Activated CD4-positive, alpha-beta memory T cell treated with anti-CD3 and anti-CD28 coated beads for 36 hours (primary cell): ENCODE results near the gene METAP1D. TPM values are rescaled to one million over a fixed set of nuclear protein-coding genes. Genes with fewer than 3 reads are reported as not detected.

ENCODE experiments used
- CTCF ChIA-PET: fragments of 350-600 bp; sonication (Branson Sonifier 250); formaldehyde crosslinking; loops from one replicate; lab custom pipeline; 2021; ENCODE audit warnings: antibody characterized with exemption, inconsistent platforms; lab: Charles Lee
- POLR2A ChIA-PET: fragments of 350-600 bp; sonication (Branson Sonifier 250); formaldehyde crosslinking; loops from one replicate; lab custom pipeline; 2021; ENCODE audit warnings: antibody characterized with exemption; lab: Charles Lee
- DNase-seq: peaks from one replicate; pipeline ENCODE4 v3.0.0-alpha.2; 2020
- H3K27ac Mint-ChIP-seq: one replicate; pipeline ENCODE4 v1.8.0; 2021; ENCODE audit warnings: mixed read lengths
- H3K27me3 Mint-ChIP-seq: one replicate; pipeline ENCODE4 v1.8.0; 2021; ENCODE audit warnings: mixed read lengths
- H3K36me3 Mint-ChIP-seq: one replicate; pipeline ENCODE4 v1.8.0; 2021; ENCODE audit warnings: mixed read lengths
- H3K4me1 Mint-ChIP-seq: one replicate; pipeline ENCODE4 v1.8.0; 2021; ENCODE audit warnings: low read depth, mixed read lengths
- H3K4me3 Mint-ChIP-seq: one replicate; pipeline ENCODE4 v1.8.0; 2021; ENCODE audit warnings: mild to moderate bottlenecking, mixed read lengths
- H3K9me3 Mint-ChIP-seq: one replicate; pipeline ENCODE4 v1.8.0; 2021; ENCODE audit warnings: mixed read lengths
- intact Hi-C: fragments of 100-400 bp; cut with micrococcal nuclease; formaldehyde crosslinking; loops from one replicate; pipeline ENCODE4 v1.15.1; 2023
- total RNA-seq, 2 experiments: library from RNA; stranded (reverse); gene quantifications; one replicate each; pipeline ENCODE4 v1.2.3, GENCODE V29; 2021

Gene METAP1D
- total RNA-seq: 1 to 10 TPM; 3.4 to 3.9 TPM

DNA sequence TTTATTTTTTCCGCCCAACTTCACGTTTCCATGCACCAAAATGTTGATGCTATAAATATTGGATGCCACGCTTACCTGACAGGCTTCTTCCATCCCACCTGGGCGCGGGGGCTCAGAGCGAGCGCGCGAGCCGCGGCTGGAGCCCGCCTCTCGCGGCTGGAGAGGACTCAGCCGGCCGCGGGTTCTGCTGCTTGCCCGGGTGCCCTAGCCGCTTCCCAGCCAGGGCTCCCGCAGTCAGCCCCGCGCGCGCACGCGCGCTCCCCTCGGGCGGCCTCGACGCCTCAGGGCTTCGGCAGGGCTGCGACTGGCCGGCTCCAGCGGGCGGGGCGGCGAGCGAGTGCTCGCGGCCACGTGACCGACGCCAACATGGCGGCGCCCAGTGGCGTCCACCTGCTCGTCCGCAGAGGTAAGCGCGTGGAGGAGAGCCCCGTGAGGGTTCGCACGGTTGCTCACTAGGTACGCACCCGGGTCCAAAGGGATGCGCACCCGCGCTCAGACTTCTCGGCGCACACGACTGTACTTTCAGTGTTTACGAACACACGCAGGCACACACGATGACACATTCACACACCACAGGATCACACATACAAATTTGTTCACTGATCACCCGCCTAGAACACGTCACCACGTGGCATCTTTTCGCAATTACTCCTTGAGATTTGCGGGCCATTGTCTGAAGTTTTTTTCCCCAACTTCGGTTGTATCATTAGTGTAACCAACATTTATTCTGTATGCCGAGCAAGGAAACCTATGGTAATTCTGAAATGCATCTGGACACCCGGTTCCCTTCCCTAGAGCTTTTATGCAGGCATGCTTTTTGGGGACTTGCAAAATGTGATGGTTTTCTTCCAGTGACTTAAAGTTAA, at the start of gene METAP1D:
Gene METAP1D (plus strand): TSS at position 350 of the 866 bp plus-strand sequence. CDS start 17 bp downstream, at position 367.
- Mint-ChIP-seq H3K36me3 (no peaks in the 10 kb centered on the region), H3K4me1 (peaks cover 20% of the 10 kb centered on the region), H3K9me3 (no peaks in the 10 kb centered on the region), H3K4me3 (peak within 1 kb of the TSS; percentile 93), H3K27me3 (peaks cover 6% of the 10 kb centered on the region), H3K27ac (peak within 1 kb of the TSS; percentile 81)
- ChIA-PET POLR2A (interaction anchor here (0.8 to 0.9 kb wide), 2 partner anchors 13 to 17 kb away, joined by 3 to 4 read pairs; no protein-coding TSS in a partner anchor), CTCF (interaction anchor here (0.7 kb wide), 1 partner anchor 124 kb away, joined by 3 read pairs; no protein-coding TSS in a partner anchor)
- intact Hi-C loops: loop anchor here (1.0 to 5.0 kb wide), 3 partner anchors 77 to 102 kb away; partner anchors contain the start of genes DLX1, DLX2 and HAT1
- peak; percentile 91 for DNase-seq

DNA sequence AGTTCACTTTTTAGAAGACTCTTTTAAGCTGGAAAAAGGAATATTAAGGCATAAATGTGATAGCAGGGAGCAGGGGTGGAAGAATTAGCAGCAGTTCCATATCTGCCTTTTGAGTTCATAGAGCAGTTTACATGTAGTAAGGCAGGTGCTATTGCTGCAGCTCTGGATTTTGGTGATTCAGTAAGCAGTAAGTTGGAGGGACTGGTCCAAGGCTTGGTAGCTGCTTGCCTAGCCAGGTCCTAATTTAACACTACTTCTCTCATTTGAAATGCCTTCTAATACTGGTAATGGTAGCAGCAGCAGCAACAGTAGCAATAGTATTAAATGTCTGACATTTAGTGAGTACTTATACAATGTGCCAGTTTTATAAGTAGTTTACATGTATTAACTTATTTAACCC, 47.5 kb upstream of the METAP1D start:
- H3K27ac Mint-ChIP-seq: no peak overlapping the region
- peaks cover 18% of the 10 kb centered on the region for H3K36me3 Mint-ChIP-seq
- ChIA-PET CTCF (interaction anchor here (1.2 kb wide), 1 partner anchor 11 kb away, joined by 3 read pairs; no protein-coding TSS in a partner anchor), POLR2A (no interaction called here)
- DNase-seq: no peak
- intact Hi-C loops: no loop called here
- no peaks in the 10 kb centered on the region for H3K27me3 Mint-ChIP-seq
- peaks cover 18% of the 10 kb centered on the region for H3K4me1 Mint-ChIP-seq
- no peak overlapping the region for H3K4me3 Mint-ChIP-seq
- no peaks in the 10 kb centered on the region for H3K9me3 Mint-ChIP-seq

DNA sequence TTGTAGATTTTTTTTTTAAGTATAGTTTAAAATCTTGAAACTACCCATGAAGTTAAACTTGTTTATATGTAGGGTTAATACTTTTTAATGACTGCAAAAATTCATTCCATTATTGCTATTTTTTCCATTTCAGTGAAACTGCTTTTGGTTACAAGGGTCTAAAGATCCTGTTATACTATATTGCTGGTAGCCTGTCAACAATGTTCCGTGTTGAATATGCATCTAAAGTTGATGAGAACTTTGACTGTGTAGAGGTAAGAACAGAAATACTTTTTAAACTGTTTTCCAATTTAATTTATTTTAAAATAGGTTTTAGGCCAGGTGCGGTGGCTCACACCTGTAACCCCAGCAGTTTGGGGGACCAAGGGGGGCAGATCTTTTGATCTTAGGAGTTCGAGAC, 47.0 kb upstream of the METAP1D start:
- Mint-ChIP-seq H3K9me3 (no peaks in the 10 kb centered on the region), H3K4me1 (peaks cover 20% of the 10 kb centered on the region), H3K4me3 (no peak overlapping the region), H3K27ac (no peak overlapping the region), H3K36me3 (peaks cover 20% of the 10 kb centered on the region), H3K27me3 (no peaks in the 10 kb centered on the region)
- intact Hi-C loops: no loop called here
- no peak for DNase-seq
- ChIA-PET CTCF (interaction anchor here (1.2 kb wide), 1 partner anchor 12 kb away, joined by 3 read pairs; no protein-coding TSS in a partner anchor), POLR2A (no interaction called here)

DNA sequence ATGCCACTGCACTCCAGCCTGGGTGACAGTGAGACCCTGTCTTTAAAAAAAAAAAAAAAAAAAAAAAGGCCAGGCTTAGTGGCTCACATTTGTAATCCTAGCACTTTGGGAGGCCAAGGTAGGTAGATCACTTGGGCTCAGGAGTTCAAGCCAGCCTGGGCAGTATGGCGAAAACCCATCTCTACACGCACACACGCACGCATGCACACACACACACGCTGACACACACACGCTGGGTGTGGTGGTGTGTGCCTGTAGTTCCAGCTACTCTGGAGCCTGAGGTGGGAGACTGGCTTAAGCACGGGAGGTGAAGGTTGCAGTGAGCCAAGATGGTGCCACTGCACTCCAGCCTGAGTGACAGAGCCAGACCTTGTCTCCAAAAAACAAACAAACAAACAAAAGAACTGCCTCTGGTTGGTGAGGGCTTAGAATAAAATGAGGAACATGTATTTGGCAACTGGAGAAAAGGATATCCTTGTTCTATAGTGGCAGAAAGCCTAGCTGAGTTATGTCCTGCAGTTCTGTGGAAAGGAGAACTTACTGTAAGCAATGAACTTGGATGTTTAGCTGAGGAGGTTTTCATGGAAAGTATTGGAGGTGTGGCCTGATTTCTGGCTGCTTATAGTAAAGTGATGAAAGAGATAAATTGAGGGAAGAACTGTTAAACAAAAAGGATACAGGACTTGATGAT, 43.5 kb upstream of the METAP1D start:
- intact Hi-C loops: no loop called here
- H3K4me3 Mint-ChIP-seq: no peak overlapping the region
- no peak overlapping the region for H3K27ac Mint-ChIP-seq
- CTCF ChIA-PET: interaction anchor here (0.6 kb wide), 1 partner anchor 461 kb away, joined by 3 read pairs; no protein-coding TSS in a partner anchor
- peaks cover 25% of the 10 kb centered on the region for H3K36me3 Mint-ChIP-seq
- H3K27me3 Mint-ChIP-seq: no peaks in the 10 kb centered on the region
- DNase-seq: no peak
- peaks cover 27% of the 10 kb centered on the region for H3K4me1 Mint-ChIP-seq
- H3K9me3 Mint-ChIP-seq: no peaks in the 10 kb centered on the region
- POLR2A ChIA-PET: no interaction called here

DNA sequence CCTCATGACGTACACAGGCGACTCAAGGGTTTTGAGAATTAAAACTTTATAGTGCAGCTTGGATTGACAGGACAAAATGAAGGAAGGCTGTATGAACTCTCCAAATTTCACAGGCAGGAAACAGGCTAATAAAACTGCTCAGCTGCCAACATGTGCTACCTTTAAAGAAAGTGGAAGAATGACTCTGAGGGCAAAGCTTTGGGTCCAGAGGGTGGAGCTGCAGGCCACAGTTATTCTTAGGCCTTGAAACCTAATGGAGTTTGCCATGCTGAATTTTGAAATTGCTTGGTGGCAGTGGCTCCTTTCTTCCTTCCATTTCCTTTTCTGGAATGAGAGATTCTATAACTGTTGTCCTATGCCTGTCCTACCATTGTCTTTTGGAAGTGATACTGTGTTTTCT, 42.7 kb upstream of the METAP1D start:
- POLR2A ChIA-PET: no interaction called here
- CTCF ChIA-PET: no interaction called here
- no peak overlapping the region for H3K27ac Mint-ChIP-seq
- H3K27me3 Mint-ChIP-seq: no peaks in the 10 kb centered on the region
- peaks cover 27% of the 10 kb centered on the region for H3K4me1 Mint-ChIP-seq
- H3K9me3 Mint-ChIP-seq: no peaks in the 10 kb centered on the region
- DNase-seq: no peak
- H3K36me3 Mint-ChIP-seq: peaks cover 25% of the 10 kb centered on the region
- intact Hi-C loops: no loop called here
- H3K4me3 Mint-ChIP-seq: no peak overlapping the region

DNA sequence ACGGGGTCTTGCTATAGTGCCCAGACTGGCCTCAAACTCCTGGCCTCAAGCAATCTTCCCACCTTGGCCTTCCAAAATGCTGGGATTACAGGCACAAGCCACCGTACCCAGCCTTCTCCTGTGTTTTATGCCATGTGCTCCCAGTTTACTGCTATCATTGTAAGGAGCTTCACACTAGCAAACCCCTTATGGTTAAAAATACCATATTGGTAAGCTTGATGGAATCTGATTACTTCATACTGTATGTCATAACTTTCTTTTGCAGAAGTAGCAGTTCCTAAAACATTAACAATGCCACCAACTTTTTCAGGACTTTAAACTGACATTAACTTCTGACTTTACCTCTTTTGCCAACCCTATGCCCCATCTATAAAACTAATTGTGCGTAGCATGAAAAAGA, 41.3 kb upstream of the METAP1D start:
- Mint-ChIP-seq H3K27me3 (no peaks in the 10 kb centered on the region), H3K4me3 (no peak overlapping the region), H3K27ac (no peak overlapping the region), H3K9me3 (no peaks in the 10 kb centered on the region), H3K4me1 (peaks cover 35% of the 10 kb centered on the region), H3K36me3 (peaks cover 25% of the 10 kb centered on the region)
- intact Hi-C loops: no loop called here
- no peak for DNase-seq
- ChIA-PET POLR2A (no interaction called here), CTCF (no interaction called here)

DNA sequence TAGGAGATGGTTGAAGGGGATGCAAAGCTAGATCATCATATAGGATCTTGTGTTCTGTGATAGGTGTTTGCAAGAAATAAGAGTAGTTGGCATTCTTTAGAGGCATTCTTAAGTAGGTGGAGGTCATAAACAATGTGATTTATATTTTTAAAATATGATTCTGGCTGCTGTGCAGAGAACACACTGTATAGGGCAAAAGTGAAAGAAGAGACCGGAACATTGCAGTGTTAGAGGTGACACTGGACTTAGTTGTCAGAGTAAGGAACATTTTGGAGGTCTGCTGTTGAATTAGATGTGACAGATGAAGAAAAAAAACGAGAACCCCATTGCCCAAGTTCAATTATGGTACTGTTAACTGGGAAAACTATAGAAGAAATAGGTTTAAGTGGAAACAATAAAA, 39.8 kb upstream of the METAP1D start:
- intact Hi-C loops: no loop called here
- Mint-ChIP-seq H3K4me1 (peaks cover 34% of the 10 kb centered on the region), H3K27me3 (no peaks in the 10 kb centered on the region), H3K36me3 (peaks cover 16% of the 10 kb centered on the region), H3K27ac (no peak overlapping the region), H3K4me3 (no peak overlapping the region), H3K9me3 (no peaks in the 10 kb centered on the region)
- ChIA-PET POLR2A (no interaction called here), CTCF (no interaction called here)
- DNase-seq: no peak

DNA sequence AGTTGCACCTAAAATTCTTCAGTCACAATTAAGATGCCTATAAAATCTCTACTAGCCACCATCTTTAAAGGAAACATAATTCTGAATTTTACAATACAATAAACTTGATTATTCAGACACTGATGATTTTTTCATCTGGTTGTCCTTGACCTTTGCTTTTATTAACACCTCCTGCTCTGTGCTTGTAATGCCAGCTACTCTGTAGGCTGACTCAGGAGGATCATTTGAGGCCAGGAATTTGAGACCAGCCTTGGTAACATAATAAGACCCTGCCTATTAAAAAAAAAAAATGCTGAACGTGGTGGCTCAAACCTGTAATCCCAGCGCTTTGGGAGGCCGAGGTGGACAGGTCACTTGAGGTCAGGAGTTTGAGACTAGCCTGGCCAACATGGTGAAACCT, 39.2 kb upstream of the METAP1D start:
- H3K4me3 Mint-ChIP-seq: no peak overlapping the region

DNA sequence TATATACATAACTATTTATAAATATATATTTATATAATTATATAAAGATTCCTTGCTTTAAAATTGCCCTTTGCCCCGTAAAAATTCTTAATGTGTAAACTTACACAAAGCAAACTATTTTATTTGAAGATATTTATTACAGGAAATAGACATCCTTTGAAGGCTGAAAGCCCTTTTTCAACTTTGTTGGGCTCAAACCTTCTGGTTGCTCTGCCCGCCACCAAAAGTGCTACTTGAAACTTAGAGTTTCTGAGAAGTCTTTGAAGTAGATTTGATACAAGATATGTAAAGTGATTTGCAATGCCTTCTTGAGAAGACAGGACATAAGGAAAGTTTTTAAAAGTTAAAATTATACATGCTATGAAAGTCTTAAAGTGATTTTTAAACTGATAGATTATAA, 36.6 kb upstream of the METAP1D start:
- Mint-ChIP-seq H3K4me1 (peaks cover 33% of the 10 kb centered on the region), H3K9me3 (no peaks in the 10 kb centered on the region), H3K4me3 (no peak overlapping the region), H3K36me3 (peaks cover 21% of the 10 kb centered on the region), H3K27me3 (no peaks in the 10 kb centered on the region), H3K27ac (no peak overlapping the region)
- intact Hi-C loops: no loop called here
- CTCF ChIA-PET: no interaction called here
- DNase-seq: peak; percentile 24
- POLR2A ChIA-PET: no interaction called here

More for the DNA sequence above, 39.2 kb upstream of the METAP1D start:
- ChIA-PET CTCF (no interaction called here), POLR2A (no interaction called here)
- intact Hi-C loops: no loop called here
- no peak for DNase-seq
- H3K27ac Mint-ChIP-seq: no peak overlapping the region
- no peaks in the 10 kb centered on the region for H3K9me3 Mint-ChIP-seq
- peaks cover 14% of the 10 kb centered on the region for H3K36me3 Mint-ChIP-seq
- H3K4me1 Mint-ChIP-seq: peaks cover 37% of the 10 kb centered on the region
- H3K27me3 Mint-ChIP-seq: no peaks in the 10 kb centered on the region

DNA sequence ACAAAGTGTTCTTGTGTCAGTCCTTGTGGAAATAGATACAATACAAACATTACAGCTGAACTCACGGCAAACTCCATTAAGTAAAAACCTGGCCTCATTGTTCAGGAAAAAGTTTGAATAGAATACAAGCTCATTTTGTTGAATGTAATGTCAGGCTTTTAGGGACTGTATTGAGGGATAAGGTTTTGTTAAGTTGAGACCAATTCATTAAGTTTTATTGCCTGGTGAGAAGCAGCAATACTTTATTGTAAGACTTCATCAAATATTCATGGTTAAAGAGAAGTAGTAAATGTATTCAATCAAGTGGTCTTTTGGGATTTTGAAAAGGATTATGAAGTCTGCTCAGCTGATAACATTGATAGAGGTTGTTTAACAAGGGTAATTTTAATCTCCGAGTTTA, 35.4 kb upstream of the METAP1D start:
- Mint-ChIP-seq H3K36me3 (peaks cover 22% of the 10 kb centered on the region), H3K4me1 (peaks cover 33% of the 10 kb centered on the region), H3K4me3 (no peak overlapping the region), H3K9me3 (no peaks in the 10 kb centered on the region), H3K27me3 (no peaks in the 10 kb centered on the region), H3K27ac (no peak overlapping the region)
- intact Hi-C loops: no loop called here
- POLR2A ChIA-PET: no interaction called here
- DNase-seq: no peak
- CTCF ChIA-PET: no interaction called here

DNA sequence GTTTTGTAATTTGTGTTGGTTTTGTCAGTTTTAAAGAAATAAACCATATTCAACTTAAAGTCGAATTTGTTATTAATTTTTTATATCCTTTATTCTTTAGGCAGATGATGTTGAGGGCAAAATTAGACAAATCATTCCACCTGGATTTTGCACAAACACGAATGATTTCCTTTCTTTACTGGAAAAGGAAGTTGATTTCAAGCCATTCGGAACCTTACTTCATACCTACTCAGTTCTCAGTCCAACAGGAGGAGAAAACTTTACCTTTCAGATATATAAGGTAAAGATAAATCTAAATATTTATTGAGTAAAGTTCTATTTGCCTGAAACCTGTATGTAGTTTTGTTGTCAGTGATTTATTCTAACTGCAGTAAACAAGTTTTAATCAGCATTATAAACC, 34.5 kb upstream of the METAP1D start:
- Mint-ChIP-seq H3K4me1 (peaks cover 28% of the 10 kb centered on the region), H3K9me3 (no peaks in the 10 kb centered on the region), H3K4me3 (no peak overlapping the region), H3K27me3 (no peaks in the 10 kb centered on the region), H3K27ac (no peak overlapping the region), H3K36me3 (peaks cover 18% of the 10 kb centered on the region)
- DNase-seq: no peak
- ChIA-PET CTCF (no interaction called here), POLR2A (no interaction called here)
- intact Hi-C loops: no loop called here

DNA sequence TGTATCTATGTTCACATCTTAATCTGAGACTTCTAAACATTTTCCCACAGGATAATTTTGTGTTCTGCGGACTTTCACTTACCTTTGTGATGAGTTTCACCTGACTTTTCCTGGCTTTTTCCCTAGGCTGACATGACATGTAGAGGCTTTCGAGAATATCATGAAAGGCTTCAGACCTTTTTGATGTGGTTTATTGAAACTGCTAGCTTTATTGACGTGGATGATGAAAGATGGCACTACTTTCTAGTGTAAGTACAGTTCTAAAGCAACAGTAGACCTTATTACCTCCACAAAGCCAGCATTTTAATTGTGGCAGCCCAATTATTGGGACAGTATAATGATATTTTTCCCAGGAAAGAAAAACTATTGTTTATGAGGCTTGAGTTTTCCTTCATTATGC, 34.1 kb upstream of the METAP1D start:
- Mint-ChIP-seq H3K36me3 (peaks cover 18% of the 10 kb centered on the region), H3K27ac (no peak overlapping the region), H3K27me3 (no peaks in the 10 kb centered on the region), H3K9me3 (no peaks in the 10 kb centered on the region), H3K4me3 (no peak overlapping the region), H3K4me1 (peaks cover 28% of the 10 kb centered on the region)
- intact Hi-C loops: no loop called here
- DNase-seq: no peak
- CTCF ChIA-PET: no interaction called here
- POLR2A ChIA-PET: no interaction called here
